GM12864 (cell line): Measurements from ENCODE around the gene RASSF3.

Source experiments
- DNase-seq: peaks from one replicate; pipeline ENCODE4 v3.0.0-alpha.2; 2011; ENCODE audit warnings: low read depth
- H3K4me3 ChIP-seq: 2 replicates; pipeline ENCODE4 v1.5.1; 2011; ENCODE audit warnings: mild to moderate bottlenecking, low read depth, low read length, control low read depth
- CTCF ChIP-seq: IDR thresholded peaks from 2 replicates; pipeline ENCODE4 v1.5.1; 2011; ENCODE audit warnings: low read depth, mild to moderate bottlenecking, moderate library complexity, low read length, control low read depth, inconsistent platforms; ENCODE audit errors: missing control alignments

Gene RASSF3

DNA sequence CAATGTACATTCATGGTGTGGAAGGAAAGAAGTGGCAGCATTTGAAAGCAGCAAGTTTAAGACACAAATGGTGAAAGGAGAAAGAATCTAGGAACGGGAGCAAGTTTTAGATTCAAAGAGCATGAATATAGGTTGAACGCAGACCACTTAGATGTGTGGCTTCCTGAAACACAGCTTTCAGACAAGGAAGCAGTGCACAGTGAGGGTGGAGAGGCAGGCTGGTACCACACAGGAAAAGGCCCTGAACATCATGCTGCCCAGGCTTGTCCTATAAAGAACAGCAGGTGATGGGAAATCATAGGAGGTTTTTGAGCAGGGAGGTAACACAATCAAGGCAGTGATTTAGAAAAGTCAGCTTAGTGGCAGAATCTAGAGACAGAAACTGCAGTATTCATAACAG lies 113.3 kb downstream of the RASSF3 start:
- no peak for DNase-seq
- H3K4me3 ChIP-seq = no peak overlapping the region
- no peak for TF ChIP-seq CTCF

- no peak for DNase-seq
- H3K4me3 ChIP-seq = no peak overlapping the region
- TF ChIP-seq CTCF = no peak
Observed at GRCh38 chr12:64724201-64724745, 114.0 kb downstream of the RASSF3 start.

DNA sequence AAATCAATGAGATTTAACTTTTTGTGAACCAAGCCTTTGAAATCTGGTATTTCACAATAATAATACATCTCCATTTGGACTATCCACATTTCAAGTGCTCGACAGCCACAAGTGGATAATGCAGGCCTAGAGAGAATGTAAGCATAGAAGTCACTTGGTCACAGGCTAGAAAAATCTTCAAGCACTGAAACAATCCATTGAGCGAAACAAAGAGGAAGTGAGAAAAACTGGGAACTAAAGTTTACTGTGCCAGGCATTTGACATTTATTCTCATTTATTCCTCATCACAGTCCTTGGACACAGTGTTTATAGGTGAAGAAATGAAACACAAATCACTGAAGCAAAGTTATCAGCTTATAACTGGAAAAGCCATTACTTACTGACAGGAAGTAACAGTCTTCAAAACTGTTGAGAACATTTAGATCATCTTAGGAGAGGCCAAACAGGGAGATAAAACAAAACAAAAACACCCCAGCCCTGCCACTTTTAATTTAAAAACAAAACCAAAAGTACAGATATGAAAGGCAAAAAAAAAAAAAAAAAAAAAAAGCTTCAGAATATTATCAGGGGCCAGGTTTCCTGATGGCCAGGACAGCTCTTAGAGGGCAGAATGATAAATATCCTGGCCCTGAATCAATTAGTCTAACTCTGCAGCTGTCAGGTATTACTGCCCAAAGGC lies 119.8 kb downstream of the RASSF3 start:
- no peak for TF ChIP-seq CTCF
- no peak overlapping the region for H3K4me3 ChIP-seq
- no peak for DNase-seq

- TF ChIP-seq CTCF = no peak
- DNase-seq = no peak
- H3K4me3 ChIP-seq = no peak overlapping the region
Observed at GRCh38 chr12:64730588-64730969, 120.3 kb downstream of the RASSF3 start.

- TF ChIP-seq CTCF = no peak
- no peak for DNase-seq
- no peak overlapping the region for H3K4me3 ChIP-seq
Observed at GRCh38 chr12:64731683-64732082, 121.4 kb downstream of the RASSF3 start.

DNA sequence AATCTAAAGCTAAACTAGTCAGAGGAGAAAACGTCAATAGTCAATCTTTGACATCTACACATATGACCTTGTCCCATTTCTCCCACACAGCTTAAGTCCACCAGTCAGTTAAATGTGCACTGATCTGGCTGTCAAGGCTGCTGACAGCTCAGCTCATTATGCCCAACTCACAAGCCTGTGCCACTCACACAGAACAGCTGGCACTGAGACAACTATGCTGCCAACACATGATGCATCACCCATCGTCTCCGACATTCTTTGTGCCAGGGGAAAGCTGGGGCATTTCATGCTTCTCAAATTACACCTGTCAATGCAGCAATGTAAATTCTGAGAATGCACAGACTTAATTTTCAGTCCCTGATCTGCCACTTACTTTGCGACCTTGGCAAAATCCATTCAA lies 123.6 kb downstream of the RASSF3 start:
- H3K4me3 ChIP-seq = no peak overlapping the region
- no peak for TF ChIP-seq CTCF
- DNase-seq = no peak

DNA sequence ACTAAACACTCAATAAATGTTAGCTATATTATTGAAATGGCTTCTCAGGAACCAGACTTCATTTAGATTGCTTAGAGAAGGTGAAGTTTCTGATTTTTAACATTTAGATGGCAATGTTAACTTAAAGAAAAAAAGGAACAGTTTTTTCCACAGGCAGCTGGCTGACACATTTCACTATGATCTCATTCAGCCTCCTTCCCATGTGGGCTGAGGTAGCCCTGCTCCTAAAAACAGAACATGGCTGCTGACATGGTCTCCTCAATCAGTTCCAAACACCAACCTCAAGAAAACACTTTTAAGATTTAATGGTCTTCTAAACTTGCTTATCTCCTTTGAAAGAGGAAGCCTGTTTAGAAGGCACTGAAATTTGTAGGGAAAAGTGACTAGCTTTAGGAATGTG lies 125.1 kb downstream of the RASSF3 start:
- DNase-seq = no peak
- no peak overlapping the region for H3K4me3 ChIP-seq
- no peak for TF ChIP-seq CTCF
